AG04449 (cell line): ENCODE measurements around the gene NIT2.
"Not testable (repeated sequence)": the region's sequence is repeated elsewhere in the genome, so short reads cannot be mapped to it uniquely, and the experiment has no call there.

ENCODE experiments used
- CTCF ChIA-PET: fragments of 350-600 bp; formaldehyde crosslinking; extraction: SDS; loops from one replicate; lab custom pipeline; 2021; ENCODE audit warnings: antibody characterized with exemption; lab: Yijun Ruan, JAX
- POLR2A ChIA-PET: fragments of 400-600, 350-600 bp; formaldehyde crosslinking; extraction: SDS; loops from one replicate; lab custom pipeline; 2020; ENCODE audit warnings: antibody characterized with exemption, inconsistent platforms; lab: Yijun Ruan, JAX
- DNase-seq: peaks from one replicate; pipeline ENCODE4 v3.0.0-alpha.2; 2010; ENCODE audit warnings: low read depth, low spot score
- H3K4me3 ChIP-seq: 2 replicates; pipeline ENCODE4 v1.5.1; 2011; ENCODE audit warnings: low read depth, mild to moderate bottlenecking, control low read depth, low read length
- TF ChIP-seq, protein P1 (sequence below): IDR thresholded peaks from one replicate; pipeline ENCODE4 v1.5.1; 2011; ENCODE audit warnings: mild to moderate bottlenecking, moderate library complexity, low read length, control low read depth, inconsistent platforms; ENCODE audit not compliant: insufficient read depth; ENCODE audit errors: missing control alignments

NIT2 gene

GRCh38 chr3:100319951-100320350 is 14.6 kb upstream of the NIT2 start:
- TF ChIP-seq, protein P1, sequence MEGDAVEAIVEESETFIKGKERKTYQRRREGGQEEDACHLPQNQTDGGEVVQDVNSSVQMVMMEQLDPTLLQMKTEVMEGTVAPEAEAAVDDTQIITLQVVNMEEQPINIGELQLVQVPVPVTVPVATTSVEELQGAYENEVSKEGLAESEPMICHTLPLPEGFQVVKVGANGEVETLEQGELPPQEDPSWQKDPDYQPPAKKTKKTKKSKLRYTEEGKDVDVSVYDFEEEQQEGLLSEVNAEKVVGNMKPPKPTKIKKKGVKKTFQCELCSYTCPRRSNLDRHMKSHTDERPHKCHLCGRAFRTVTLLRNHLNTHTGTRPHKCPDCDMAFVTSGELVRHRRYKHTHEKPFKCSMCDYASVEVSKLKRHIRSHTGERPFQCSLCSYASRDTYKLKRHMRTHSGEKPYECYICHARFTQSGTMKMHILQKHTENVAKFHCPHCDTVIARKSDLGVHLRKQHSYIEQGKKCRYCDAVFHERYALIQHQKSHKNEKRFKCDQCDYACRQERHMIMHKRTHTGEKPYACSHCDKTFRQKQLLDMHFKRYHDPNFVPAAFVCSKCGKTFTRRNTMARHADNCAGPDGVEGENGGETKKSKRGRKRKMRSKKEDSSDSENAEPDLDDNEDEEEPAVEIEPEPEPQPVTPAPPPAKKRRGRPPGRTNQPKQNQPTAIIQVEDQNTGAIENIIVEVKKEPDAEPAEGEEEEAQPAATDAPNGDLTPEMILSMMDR: no peak
- POLR2A ChIA-PET: no interaction called here
- DNase-seq: no peak
- H3K4me3 ChIP-seq: no peak overlapping the region
- CTCF ChIA-PET: interaction anchor here (1.0 to 1.1 kb wide), 2 partner anchors 270 to 272 kb away, joined by 3 read pairs; no protein-coding TSS in a partner anchor

GRCh38 chr3:100324044-100324443 is 10.5 kb upstream of the NIT2 start:
- no peak overlapping the region for H3K4me3 ChIP-seq
- CTCF ChIA-PET: interaction anchor here (1.0 kb wide), 1 partner anchor 8 kb away, joined by 4 read pairs; no protein-coding TSS in a partner anchor
- TF ChIP-seq, protein P1: no peak
- no peak for DNase-seq
- POLR2A ChIA-PET: no interaction called here

DNA sequence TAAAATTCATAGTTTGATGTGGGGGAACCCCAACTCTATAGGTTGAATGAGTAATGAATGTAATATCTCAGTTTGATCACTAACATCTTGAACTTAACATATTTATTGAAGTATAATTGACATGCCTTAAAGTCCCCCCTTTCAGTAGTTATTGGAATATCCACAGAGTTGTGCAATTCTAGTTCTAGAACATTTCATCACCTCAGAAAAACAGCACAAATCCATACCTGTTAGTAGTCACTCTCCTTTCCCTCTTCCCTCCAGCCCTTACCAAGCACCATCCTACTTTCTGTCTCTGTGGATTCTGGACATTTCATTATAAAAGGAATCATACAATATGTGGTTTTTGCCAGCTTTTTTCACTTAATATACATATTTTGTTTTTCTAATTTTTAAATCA is 8.7 kb upstream of the NIT2 start:
- TF ChIP-seq, protein P1: no peak
- H3K4me3 ChIP-seq: no peak overlapping the region
- no peak for DNase-seq
- ChIA-PET CTCF (no interaction called here), POLR2A (no interaction called here)

- DNase-seq, POLR2A ChIA-PET, H3K4me3 ChIP-seq, CTCF ChIA-PET: not testable (repeated sequence)
Measured at GRCh38 chr3:100327377-100327776, 7.2 kb upstream of the NIT2 start.

- ChIA-PET POLR2A (interaction anchor here (0.7 kb wide), 1 partner anchor 452 kb away, joined by 3 read pairs; no protein-coding TSS in a partner anchor), CTCF (interaction anchor here (0.8 to 1.2 kb wide), 2 partner anchors 13 to 497 kb away, joined by 3 read pairs; no protein-coding TSS in a partner anchor)
- TF ChIP-seq, protein P1: no peak
- DNase-seq: no peak
- H3K4me3 ChIP-seq: no peak overlapping the region
Measured at GRCh38 chr3:100329800-100330489, 4.6 kb upstream of the NIT2 start.

GRCh38 chr3:100330651-100331050 is 3.9 kb upstream of the NIT2 start:
- ChIA-PET CTCF (interaction anchor here (1.2 to 1.4 kb wide), 2 partner anchors 14 to 499 kb away, joined by 3 read pairs; no protein-coding TSS in a partner anchor), POLR2A (no interaction called here)
- no peak overlapping the region for H3K4me3 ChIP-seq
- no peak for DNase-seq
- TF ChIP-seq, protein P1: no peak
